ENCODE results near the gene DPP9.
"Not testable (repeated sequence)": the region's sequence is repeated elsewhere in the genome, so short reads cannot be mapped to it uniquely, and the experiment has no call there.

Gene DPP9

GRCh38 chr19:4687396-4687795 lies 36.2 kb downstream of the DPP9 start:
- no peak for DNase-seq (ENCODE audit: low spot score)

- DNase-seq (ENCODE audit: low spot score), result no peak
Observed at GRCh38 chr19:4686700-4687099, 36.9 kb downstream of the DPP9 start.

DNA sequence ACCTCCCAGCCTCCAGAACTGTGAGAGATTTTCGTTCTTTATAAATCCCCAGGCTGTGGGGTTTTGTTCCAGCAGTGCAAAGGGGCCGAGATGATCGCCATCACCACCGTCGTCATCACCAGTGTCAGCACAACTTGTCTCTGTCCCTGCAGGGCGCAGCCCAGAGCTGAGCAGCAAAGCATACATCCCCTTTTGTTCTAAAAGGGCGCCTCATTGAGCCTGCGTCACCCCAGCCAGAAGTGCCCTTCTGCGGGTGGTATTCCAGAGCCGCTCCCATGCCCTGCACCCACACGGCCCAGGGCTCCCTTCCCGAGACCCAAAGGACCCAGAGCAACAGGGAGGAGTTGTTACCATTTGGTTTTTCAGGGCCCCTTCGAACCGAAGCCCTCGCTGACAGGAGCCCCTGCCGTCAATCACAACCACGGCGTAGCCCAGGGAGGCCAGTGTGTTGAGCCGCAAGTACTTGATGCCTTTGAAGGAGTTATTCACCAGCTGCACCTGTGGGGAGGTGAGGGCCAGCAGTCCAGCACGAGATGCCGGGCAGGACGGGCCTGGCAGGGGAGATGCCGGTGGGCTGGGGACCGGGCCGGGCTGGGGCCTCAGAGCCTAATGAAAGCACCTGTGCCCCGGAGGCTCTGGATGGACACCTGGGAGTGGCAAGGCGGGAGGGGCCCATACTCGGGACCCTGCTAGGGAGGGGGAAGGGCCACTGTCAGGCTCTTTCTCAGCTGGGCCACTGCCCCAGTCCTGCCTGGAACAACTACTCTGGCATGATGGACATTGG lies 39.1 kb downstream of the DPP9 start:
- DNase-seq (ENCODE audit: low spot score), result no peak

DNA sequence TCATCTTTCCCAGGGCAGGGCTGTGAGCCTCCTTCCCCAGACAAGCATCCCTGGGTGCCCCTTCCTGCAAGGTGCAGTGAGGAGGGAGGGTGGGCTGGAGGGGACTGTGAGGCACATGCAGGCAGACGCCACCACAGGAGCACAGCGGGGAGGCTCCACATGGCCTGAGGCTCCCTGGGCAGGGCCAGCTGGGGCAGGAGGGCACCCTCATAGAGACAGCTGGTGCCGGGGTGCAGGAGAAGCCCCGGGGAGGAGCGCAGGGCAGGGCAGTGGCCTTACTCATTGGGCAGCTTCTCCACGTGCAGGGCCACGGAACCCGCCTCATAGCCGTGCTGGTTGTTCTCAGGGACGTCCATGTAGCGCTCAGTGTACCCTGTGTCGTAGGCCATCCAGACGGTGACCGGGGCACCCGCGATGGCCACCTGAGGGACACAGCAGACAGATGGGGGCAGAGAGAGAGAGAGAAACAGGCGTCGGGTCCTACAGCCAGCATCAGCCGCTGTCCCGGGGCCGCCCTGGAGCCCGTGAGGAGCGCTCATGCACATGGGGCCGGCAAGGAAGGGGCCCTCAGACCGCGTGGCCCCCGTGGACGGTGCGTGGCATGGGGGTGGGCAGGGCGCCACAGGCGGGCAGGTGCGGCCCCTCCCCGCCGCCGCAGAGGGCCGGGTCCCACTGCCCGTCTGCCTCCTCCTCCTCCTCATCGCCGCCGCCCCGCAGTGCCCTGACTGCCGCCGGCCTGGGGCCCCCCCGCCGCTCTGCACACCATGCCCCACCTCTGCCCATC lies 41.0 kb downstream of the DPP9 start:
- DNase-seq (ENCODE audit: low spot score), result no peak

DNA sequence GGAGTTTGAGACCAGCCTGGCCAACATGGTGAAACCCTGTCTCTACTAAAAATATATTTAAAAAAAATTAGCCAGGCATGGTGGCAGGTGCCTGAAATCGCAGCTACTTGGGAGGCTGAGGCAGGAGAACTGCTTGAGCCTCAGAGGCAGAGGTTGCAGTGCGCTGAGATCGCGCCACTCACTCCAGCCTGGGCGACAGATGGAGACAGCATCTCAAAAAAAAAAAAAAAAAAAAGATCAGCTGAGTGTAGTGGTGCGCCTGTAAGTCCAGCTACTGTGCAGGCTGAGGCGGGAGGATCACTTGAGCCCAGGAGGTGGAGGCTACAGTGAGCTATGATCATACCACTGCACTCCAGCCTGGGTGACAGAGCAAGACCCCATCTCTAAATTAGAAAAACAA lies 43.6 kb downstream of the DPP9 start:
- DNase-seq (ENCODE audit: low spot score), result not testable (repeated sequence)

GRCh38 chr19:4678881-4679790 lies 44.5 kb downstream of the DPP9 start:
- DNase-seq (ENCODE audit: low spot score), result no peak

DNA sequence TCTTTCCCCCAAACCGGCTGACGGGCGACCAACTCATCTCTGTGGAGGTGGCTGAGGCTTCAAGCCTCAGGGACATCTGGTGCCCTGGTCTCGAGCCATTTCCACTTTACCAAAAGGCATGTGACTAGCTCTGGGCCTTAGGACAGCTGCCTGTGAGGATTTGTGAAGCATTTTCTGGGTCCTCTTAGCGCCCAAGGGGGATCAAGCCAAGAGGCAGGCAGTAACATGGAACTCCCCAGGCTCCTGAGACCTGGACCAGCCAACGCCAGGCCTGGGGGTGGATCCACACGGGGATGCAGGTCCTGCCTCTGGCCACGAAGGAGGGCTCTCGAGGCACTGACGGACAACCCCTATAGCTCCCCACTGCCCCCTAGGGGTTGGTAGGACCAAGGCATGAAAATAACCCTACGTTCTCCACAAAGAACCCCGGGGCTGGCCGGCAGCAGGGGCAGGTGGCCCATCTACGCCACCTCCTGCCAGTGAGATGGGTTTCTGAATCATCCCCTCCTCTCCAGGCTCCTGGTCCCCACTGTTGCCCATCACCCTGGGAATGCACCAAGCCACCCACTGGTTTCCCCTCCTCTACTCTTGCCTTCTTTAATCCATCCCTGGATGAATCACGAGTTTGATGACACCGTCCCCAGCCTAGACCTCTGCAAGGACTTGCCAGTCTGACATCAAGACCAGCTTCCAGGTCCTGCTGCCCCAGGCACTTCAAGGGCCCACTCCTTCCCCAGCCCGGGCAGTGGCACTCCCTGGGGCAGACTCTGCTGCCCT lies 46.5 kb downstream of the DPP9 start:
- peak; percentile 68 for DNase-seq (ENCODE audit: low spot score)

DNA sequence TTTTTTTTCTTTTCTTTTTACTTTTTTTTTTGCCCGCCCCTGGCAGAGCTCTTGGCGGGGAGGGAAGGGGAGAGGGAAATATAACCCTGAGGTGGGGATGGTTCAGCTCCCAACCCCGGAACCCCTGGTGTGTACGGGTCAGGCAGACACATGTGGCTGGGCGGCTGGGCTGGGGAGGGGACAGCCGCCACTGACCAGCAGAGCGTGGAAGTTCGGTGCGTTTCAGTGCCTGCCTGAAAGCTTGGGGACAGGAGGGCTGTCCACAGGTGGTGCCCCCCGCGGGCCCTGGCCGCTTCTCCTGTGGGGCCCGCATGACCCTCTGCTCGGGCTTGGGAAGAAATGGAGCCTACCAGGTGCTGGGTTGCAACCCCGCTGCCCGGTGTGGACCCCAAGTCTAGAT lies 48.3 kb downstream of the DPP9 start:
- no peak for DNase-seq (ENCODE audit: low spot score)

GRCh38 chr19:4673726-4674125 lies 49.9 kb downstream of the DPP9 start:
- DNase-seq (ENCODE audit: low spot score), result no peak

GRCh38 chr19:4673216-4673615 lies 50.4 kb downstream of the DPP9 start:
- no peak for DNase-seq (ENCODE audit: low spot score)

GRCh38 chr19:4671185-4671851 lies 52.3 kb downstream of the DPP9 start:
- no peak for DNase-seq (ENCODE audit: low spot score)

DNA sequence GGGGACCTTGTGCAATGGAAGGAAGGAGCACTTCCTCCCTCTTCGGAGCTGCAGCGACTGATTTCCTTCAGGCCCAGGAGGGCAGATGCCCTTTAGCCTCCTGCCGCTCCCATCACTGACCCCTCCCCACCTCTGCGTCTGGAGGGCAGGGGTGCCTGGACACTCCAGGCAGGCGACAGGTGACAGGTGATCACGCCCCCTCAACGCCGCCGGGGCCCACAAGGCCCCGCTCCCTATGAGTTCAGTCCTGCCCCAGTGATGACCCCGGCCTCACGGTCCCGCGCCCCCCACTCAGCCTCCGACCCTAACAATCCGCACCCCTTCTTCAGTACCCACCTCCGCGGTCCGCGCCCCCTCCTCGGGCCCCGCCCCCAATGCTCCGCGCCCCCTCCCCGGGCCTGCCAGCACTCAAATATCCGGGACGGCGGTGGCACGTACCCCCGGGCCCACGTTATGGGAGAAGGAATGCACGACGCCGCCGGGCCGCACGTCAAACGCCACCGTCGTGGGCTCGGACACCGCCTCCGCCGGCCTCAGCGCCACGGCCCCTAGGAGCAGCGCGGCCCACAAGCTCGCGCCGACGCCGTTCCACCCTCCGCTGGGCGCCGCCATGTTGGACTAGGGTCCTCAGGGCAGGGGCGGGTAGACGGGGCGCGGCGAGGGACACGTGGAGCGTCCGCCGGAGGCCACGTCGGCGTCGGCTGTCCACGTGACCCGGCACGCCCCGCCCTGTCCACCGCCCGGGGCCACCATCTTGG lies 53.7 kb downstream of the DPP9 start, which contains the start of gene MYDGF:
Gene MYDGF (minus strand): TSS at position 620 of the 758 bp plus-strand sequence. CDS start 8 bp downstream, at position 612.
- peak; percentile 100 for DNase-seq (ENCODE audit: low spot score)

GRCh38 chr19:4664642-4665041 lies 59.0 kb downstream of the DPP9 start:
- no peak for DNase-seq (ENCODE audit: low spot score)

DNA sequence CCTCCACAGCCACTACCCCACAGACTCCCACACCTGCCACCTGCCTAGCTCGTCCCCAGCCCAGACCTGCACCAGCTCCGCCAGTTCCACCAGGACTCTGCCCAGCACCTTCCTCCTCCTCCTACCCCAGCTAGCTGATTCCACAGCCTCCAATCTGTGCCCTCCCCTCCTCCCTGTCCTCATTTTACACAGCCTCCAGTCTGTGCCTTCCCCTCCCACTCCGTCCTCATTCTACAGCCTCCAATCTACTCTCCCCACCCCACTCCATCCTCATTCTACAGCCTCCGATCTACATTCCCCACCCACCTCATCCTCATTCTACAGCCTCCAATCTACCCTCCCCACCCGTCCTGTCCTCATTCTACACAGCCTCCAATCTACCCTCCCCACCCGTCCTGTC lies 60.8 kb downstream of the DPP9 start:
- no peak for DNase-seq (ENCODE audit: low spot score)

- no peak for DNase-seq (ENCODE audit: low spot score)
Observed at GRCh38 chr19:4662020-4662695, 61.5 kb downstream of the DPP9 start.

DNA sequence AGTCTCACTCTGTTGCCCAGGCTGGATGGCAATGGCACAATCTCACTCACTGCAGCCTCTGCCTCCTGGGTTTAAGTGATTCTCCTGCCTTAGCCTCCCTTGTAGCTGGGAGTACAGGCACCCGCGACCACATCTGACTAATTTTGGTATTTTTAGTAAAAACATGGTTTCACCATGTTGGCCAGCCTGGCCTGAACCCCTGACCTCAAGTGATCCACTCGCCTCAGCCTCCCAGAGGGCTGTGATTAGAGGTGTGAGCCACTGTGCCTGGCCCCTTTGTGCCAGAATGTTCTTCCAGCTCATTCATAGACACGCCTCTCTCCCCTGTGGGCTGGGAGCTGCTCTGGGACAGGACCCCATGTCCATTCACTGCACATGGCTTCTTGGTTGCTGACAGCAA lies 62.6 kb downstream of the DPP9 start:
- no peak for DNase-seq (ENCODE audit: low spot score)

GRCh38 chr19:4660181-4660791 lies 63.4 kb downstream of the DPP9 start:
- DNase-seq (ENCODE audit: low spot score), result no peak

DNA sequence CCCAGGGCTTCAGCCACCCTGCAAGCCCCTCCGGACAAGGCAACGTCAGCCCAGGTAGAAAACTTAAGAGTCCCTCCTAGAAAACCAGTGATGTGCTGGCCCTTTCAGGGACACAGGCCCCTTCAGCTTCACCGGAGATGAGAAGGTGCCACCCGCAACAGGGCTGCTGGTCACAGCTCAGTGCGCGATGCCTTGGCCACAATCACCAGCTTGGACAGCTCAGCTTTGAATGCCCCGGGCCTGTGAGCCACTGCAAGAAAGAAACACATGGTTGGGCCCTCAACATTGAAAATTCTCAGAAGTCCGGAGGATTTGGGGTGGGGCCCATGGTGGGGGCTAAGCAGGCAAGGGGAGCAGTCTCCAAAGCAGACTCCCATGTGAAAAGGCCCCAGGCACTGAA lies 65.8 kb downstream of the DPP9 start:
- no peak for DNase-seq (ENCODE audit: low spot score)

GRCh38 chr19:4657262-4657661 lies 66.4 kb downstream of the DPP9 start:
- no peak for DNase-seq (ENCODE audit: low spot score)
